ENCODE results near the gene ATG2A. TPM values are rescaled to one million over a fixed set of nuclear protein-coding genes. Genes with fewer than 3 reads are reported as not detected.
A peak's percentile ranks its signal among the peaks of the same experiment; 100 is the strongest.

Gene ATG2A
- total and polyA plus RNA-seq, 10 of the 15 experiments (the other 5 are each of a cell fraction or from before 2014, with no cell fraction given) = 0.08 to 19.0 (median 4.6) TPM

GRCh38 chr11:64845129-64845775 is 71.8 kb downstream of the ATG2A start:
- DNase-seq (ENCODE audit: low read depth, low spot score) (no peak), ATAC-seq (no peak), FAIRE-seq (no peak)
- H3K9me3 ChIP-seq (replicated peaks; ENCODE audit: control insufficient read depth, insufficient read depth, low read length) = no peaks in the 10 kb centered on the region
- H3K36me3 ChIP-seq (ENCODE audit: control insufficient read depth in 2 of 2, insufficient read depth in 2 of 2, low read length in 1 of 2) = no peaks in the 10 kb centered on the region
- ChIA-PET RAD21 (ENCODE audit: unreplicated experiment) (interaction anchor here (0.6 to 12.9 kb wide), 5 partner anchors 19 to 513 kb away, joined by 3 to 316 read pairs (median 3); no protein-coding TSS in a partner anchor), SMC1A (ENCODE audit: uncharacterized antibody, unreplicated experiment) (interaction anchor here (1.2 to 12.7 kb wide), 6 partner anchors 18 to 166 kb away, joined by 3 to 306 read pairs (median 28); no protein-coding TSS in a partner anchor), POLR2A (interaction anchor here (0.5 to 12.2 kb wide), 3 partner anchors 19 to 54 kb away, joined by 3 to 232 read pairs (median 3); no protein-coding TSS in a partner anchor), CTCF (interaction anchor here (0.6 to 28.8 kb wide), 17 partner anchors 18 to 488 kb away, joined by 3 to 1208 read pairs (median 4); partner anchors contain the start of genes ARL2, BATF2, CAPN1 and EHD1)
- H3K79me2 ChIP-seq (ENCODE audit: control insufficient read depth, insufficient read depth, low read length) = no peaks in the 10 kb centered on the region
- H3K4me2 ChIP-seq (ENCODE audit: control insufficient read depth, insufficient read depth) = peak overlapping the region; percentile 60
- peaks cover 38% of the 10 kb centered on the region for H3K4me1 ChIP-seq (ENCODE audit: control insufficient read depth, insufficient read depth, low read length)
- BruUV-seq (replicated peaks) = no TSS peak
- no peaks in the 10 kb centered on the region for H4K20me1 ChIP-seq (ENCODE audit: control insufficient read depth, insufficient read depth)
- no peaks in the 10 kb centered on the region for H3K27me3 ChIP-seq (replicated peaks in 1 of 2; ENCODE audit: control insufficient read depth in 2 of 2, insufficient read depth in 2 of 2, low read length in 1 of 2)
- intact Hi-C loops (cut with micrococcal nuclease; ENCODE audit: unreplicated experiment) = loop anchor here (10.0 kb wide), 1 partner anchor 410 kb away; no protein-coding TSS in a partner anchor
- no peak overlapping the region for H2AFZ ChIP-seq (ENCODE audit: control insufficient read depth, low read depth, low read length)
- peak overlapping the region; percentile 70; the same call in 1 of the 2 replicates for H3K4me3 ChIP-seq
- H3K9ac ChIP-seq (ENCODE audit: control insufficient read depth, insufficient read depth, low read length) = no peak overlapping the region; the same call in 1 of the 2 replicates
- in situ Hi-C loops (cut with MboI) = loop anchor here (5.0 kb wide), 1 partner anchor 47 kb away; no protein-coding TSS in a partner anchor
- no peak for TF ChIP-seq ZNF622 (IDR thresholded peaks at IDR 0.05)
- TF ChIP-seq JUNB (IDR thresholded peaks at IDR 0.05) = no peak
- no peak for TF ChIP-seq KDM1A (IDR thresholded peaks at IDR 0.05; ENCODE audit: borderline replicate concordance)
- TF ChIP-seq PKNOX1 (IDR thresholded peaks at IDR 0.05) = no peak
- TF ChIP-seq NR2C2 (IDR thresholded peaks at IDR 0.05; ENCODE audit: borderline replicate concordance, control insufficient read depth, insufficient read length, low read depth) = no peak
- no peak for TF ChIP-seq CREM (IDR thresholded peaks at IDR 0.05; ENCODE audit: low read depth)
- no peak for TF ChIP-seq EP300 (IDR thresholded peaks at IDR 0.05; ENCODE audit: borderline replicate concordance in 1 of 2, control insufficient read depth in 1 of 2, low read depth in 2 of 2, low read length in 2 of 2)
- no peak for TF ChIP-seq ESRRA (IDR thresholded peaks at IDR 0.05; ENCODE audit: low read length)
- no peak overlapping the region for H3K27ac ChIP-seq (ENCODE audit: control insufficient read depth, insufficient read depth)
- 17% methylated on average over 9 of the region's 9 CpGs for WGBS (ENCODE audit: insufficient coverage, insufficient replicate concordance, low lambda C conversion rate, missing lambda C conversion rate)

MicroRNA genes within 50 kb of the gene (microRNA counts, 767-probe panel; counts per million panel counts)
- microRNA hsa-miR-192-5p = 2,397 counts per million, percentile 82 among the panel's probes with 10 or more counts

Small RNA genes lying within 50 kb of the gene (microRNA-seq; reads per million reads assigned to microRNA genes)
- gene MIR6749 (0.56 reads per million), gene MIR6750 (0.56 reads per million)

Small RNA genes lying within 50 kb of the gene (small RNA-seq; reads per million reads assigned to genes)
- gene MIR6749 = not detected
- gene MIR6750 = not detected

Other genes starting within 250 kb of the ATG2A start
Only the 7 nearest of the 24 such genes appear.
- gene CDC42BPG, start 72.6 kb downstream of the ATG2A start, total RNA-seq (2014; rRNA removed) = 0.11 and 1.3 TPM in 2 replicates
- 0.09 TPM in 2 replicates for gene CDC42BPG, start 72.6 kb downstream of the ATG2A start, total RNA-seq (2014; rRNA removed; fragmentation: Illumina TruSeq; extraction: Trizol)
- gene CDC42BPG, start 72.6 kb downstream of the ATG2A start, total RNA-seq (2021) = 0.36 and 0.45 TPM in 2 replicates
- gene CDC42BPG, start 72.6 kb downstream of the ATG2A start, polyA plus RNA-seq (2011; rRNA removed) = 0.04 and 0.12 TPM in 2 replicates
- gene CDC42BPG, start 72.6 kb downstream of the ATG2A start, polyA plus RNA-seq (2014; fragmentation: Illumina TruSeq; extraction: Trizol) = 0.03 and 0.46 TPM in 2 replicates
- under 1 TPM in 1 of 2 experiments, not detected in 1; 0.02 TPM for gene CDC42BPG, start 72.6 kb downstream of the ATG2A start, polyA plus RNA-seq (2014; fragmentation: Nextera tagmentation; extraction: Ambion mirVana)
- gene CDC42BPG, start 72.6 kb downstream of the ATG2A start, polyA plus RNA-seq (2014; rRNA removed) = 0.44 and 0.53 TPM in 2 replicates
- under 1 TPM; 0.04 TPM for gene CDC42BPG, start 72.6 kb downstream of the ATG2A start, polyA plus RNA-seq (2016; fragmentation: Nextera tagmentation; extraction: Ambion mirVana)
- gene EHD1, start 38.6 kb downstream of the ATG2A start, total RNA-seq (2014; rRNA removed) = 50.9 and 64.6 TPM in 2 replicates
- gene EHD1, start 38.6 kb downstream of the ATG2A start, total RNA-seq (2014; rRNA removed; fragmentation: Illumina TruSeq; extraction: Trizol) = 24.3 and 24.5 TPM in 2 replicates
- 165 and 166 TPM in 2 replicates for gene EHD1, start 38.6 kb downstream of the ATG2A start, total RNA-seq (2021)
- gene EHD1, start 38.6 kb downstream of the ATG2A start, polyA plus RNA-seq (2011; rRNA removed) = 21.0 and 50.4 TPM in 2 replicates
- gene EHD1, start 38.6 kb downstream of the ATG2A start, polyA plus RNA-seq (2014; fragmentation: Illumina TruSeq; extraction: Trizol) = 18.9 and 71.4 TPM in 2 replicates
- 1 to 10 TPM; 1.0 to 2.2 TPM for gene EHD1, start 38.6 kb downstream of the ATG2A start, polyA plus RNA-seq (2014; fragmentation: Nextera tagmentation; extraction: Ambion mirVana)
- gene EHD1, start 38.6 kb downstream of the ATG2A start, polyA plus RNA-seq (2014; rRNA removed) = 68.5 and 102 TPM in 2 replicates
- 10 to 100 TPM; 88.1 to 97.5 TPM for gene EHD1, start 38.6 kb downstream of the ATG2A start, polyA plus RNA-seq (2016; fragmentation: Nextera tagmentation; extraction: Ambion mirVana)
- gene PPP2R5B, start 7.5 kb upstream of the ATG2A start, total RNA-seq (2014; rRNA removed) = 2.8 and 3.3 TPM in 2 replicates
- gene PPP2R5B, start 7.5 kb upstream of the ATG2A start, total RNA-seq (2014; rRNA removed; fragmentation: Illumina TruSeq; extraction: Trizol) = 1.2 and 1.7 TPM in 2 replicates
- 4.7 and 4.9 TPM in 2 replicates for gene PPP2R5B, start 7.5 kb upstream of the ATG2A start, total RNA-seq (2021)
- gene PPP2R5B, start 7.5 kb upstream of the ATG2A start, polyA plus RNA-seq (2011; rRNA removed) = 5.0 and 6.7 TPM in 2 replicates
- gene PPP2R5B, start 7.5 kb upstream of the ATG2A start, polyA plus RNA-seq (2014; fragmentation: Illumina TruSeq; extraction: Trizol) = 1.4 and 1.8 TPM in 2 replicates
- gene PPP2R5B, start 7.5 kb upstream of the ATG2A start, polyA plus RNA-seq (2014; fragmentation: Nextera tagmentation; extraction: Ambion mirVana) = under 1 TPM; 0.08 to 0.11 TPM
- 2.2 and 3.6 TPM in 2 replicates for gene PPP2R5B, start 7.5 kb upstream of the ATG2A start, polyA plus RNA-seq (2014; rRNA removed)
- gene PPP2R5B, start 7.5 kb upstream of the ATG2A start, polyA plus RNA-seq (2016; fragmentation: Nextera tagmentation; extraction: Ambion mirVana) = 1 to 10 TPM; 1.7 to 3.1 TPM
- not detected in 2 replicates for gene GPHA2, start 18.7 kb upstream of the ATG2A start, total RNA-seq (2014; rRNA removed)
- gene GPHA2, start 18.7 kb upstream of the ATG2A start, total RNA-seq (2014; rRNA removed; fragmentation: Illumina TruSeq; extraction: Trizol) = not detected in 2 replicates
- gene GPHA2, start 18.7 kb upstream of the ATG2A start, total RNA-seq (2021) = not detected in 2 replicates
- not detected in 2 replicates for gene GPHA2, start 18.7 kb upstream of the ATG2A start, polyA plus RNA-seq (2011; rRNA removed)
- not detected in 2 replicates for gene GPHA2, start 18.7 kb upstream of the ATG2A start, polyA plus RNA-seq (2014; fragmentation: Illumina TruSeq; extraction: Trizol)
- not detected for gene GPHA2, start 18.7 kb upstream of the ATG2A start, polyA plus RNA-seq (2014; fragmentation: Nextera tagmentation; extraction: Ambion mirVana)
- gene GPHA2, start 18.7 kb upstream of the ATG2A start, polyA plus RNA-seq (2014; rRNA removed) = not detected in 2 replicates
- not detected for gene GPHA2, start 18.7 kb upstream of the ATG2A start, polyA plus RNA-seq (2016; fragmentation: Nextera tagmentation; extraction: Ambion mirVana)
- not detected in 2 replicates for gene MAJIN, start 54.9 kb upstream of the ATG2A start, total RNA-seq (2014; rRNA removed)
- not detected in 2 replicates for gene MAJIN, start 54.9 kb upstream of the ATG2A start, total RNA-seq (2014; rRNA removed; fragmentation: Illumina TruSeq; extraction: Trizol)
- not detected in 2 replicates for gene MAJIN, start 54.9 kb upstream of the ATG2A start, total RNA-seq (2021)
- not detected in 2 replicates for gene MAJIN, start 54.9 kb upstream of the ATG2A start, polyA plus RNA-seq (2011; rRNA removed)
- not detected in 2 replicates for gene MAJIN, start 54.9 kb upstream of the ATG2A start, polyA plus RNA-seq (2014; fragmentation: Illumina TruSeq; extraction: Trizol)
- not detected for gene MAJIN, start 54.9 kb upstream of the ATG2A start, polyA plus RNA-seq (2014; fragmentation: Nextera tagmentation; extraction: Ambion mirVana)
- gene MAJIN, start 54.9 kb upstream of the ATG2A start, polyA plus RNA-seq (2014; rRNA removed) = 0.10 TPM in 1 of 2 replicates, not detected in the other
- not detected for gene MAJIN, start 54.9 kb upstream of the ATG2A start, polyA plus RNA-seq (2016; fragmentation: Nextera tagmentation; extraction: Ambion mirVana)
- gene BATF2, start 79.8 kb upstream of the ATG2A start, total RNA-seq (2014; rRNA removed) = 0.51 and 0.93 TPM in 2 replicates
- gene BATF2, start 79.8 kb upstream of the ATG2A start, total RNA-seq (2014; rRNA removed; fragmentation: Illumina TruSeq; extraction: Trizol) = 0.28 and 0.45 TPM in 2 replicates
- 0.98 and 1.1 TPM in 2 replicates for gene BATF2, start 79.8 kb upstream of the ATG2A start, total RNA-seq (2021)
- gene BATF2, start 79.8 kb upstream of the ATG2A start, polyA plus RNA-seq (2011; rRNA removed) = not detected in 2 replicates
- gene BATF2, start 79.8 kb upstream of the ATG2A start, polyA plus RNA-seq (2014; fragmentation: Illumina TruSeq; extraction: Trizol) = 0.38 and 0.52 TPM in 2 replicates
- under 1 TPM; 0.18 to 0.24 TPM for gene BATF2, start 79.8 kb upstream of the ATG2A start, polyA plus RNA-seq (2014; fragmentation: Nextera tagmentation; extraction: Ambion mirVana)
- gene BATF2, start 79.8 kb upstream of the ATG2A start, polyA plus RNA-seq (2014; rRNA removed) = 0.49 and 0.81 TPM in 2 replicates
- under 1 TPM; 0.26 to 0.27 TPM for gene BATF2, start 79.8 kb upstream of the ATG2A start, polyA plus RNA-seq (2016; fragmentation: Nextera tagmentation; extraction: Ambion mirVana)
- gene ARL2, start 97.0 kb upstream of the ATG2A start, total RNA-seq (2014; rRNA removed) = 109 and 113 TPM in 2 replicates
- 46.6 and 49.1 TPM in 2 replicates for gene ARL2, start 97.0 kb upstream of the ATG2A start, total RNA-seq (2014; rRNA removed; fragmentation: Illumina TruSeq; extraction: Trizol)
- gene ARL2, start 97.0 kb upstream of the ATG2A start, total RNA-seq (2021) = 75.1 and 78.4 TPM in 2 replicates
- 31.5 and 71.7 TPM in 2 replicates for gene ARL2, start 97.0 kb upstream of the ATG2A start, polyA plus RNA-seq (2011; rRNA removed)
- gene ARL2, start 97.0 kb upstream of the ATG2A start, polyA plus RNA-seq (2014; fragmentation: Illumina TruSeq; extraction: Trizol) = 24.5 and 49.2 TPM in 2 replicates
- 10 to 100 TPM in 1 of 2 experiments, 1 to 10 TPM in 1; 4.1 to 18.6 TPM for gene ARL2, start 97.0 kb upstream of the ATG2A start, polyA plus RNA-seq (2014; fragmentation: Nextera tagmentation; extraction: Ambion mirVana)
- gene ARL2, start 97.0 kb upstream of the ATG2A start, polyA plus RNA-seq (2014; rRNA removed) = 112 and 123 TPM in 2 replicates
- gene ARL2, start 97.0 kb upstream of the ATG2A start, polyA plus RNA-seq (2016; fragmentation: Nextera tagmentation; extraction: Ambion mirVana) = 100 to 1,000 TPM; 137 to 138 TPM